ENCODE data around the gene TBC1D14.

- no peak for TF ChIP-seq CTCF (IDR thresholded peaks at IDR 0.05)
- no peak for TF ChIP-seq POLR2A (IDR thresholded peaks at IDR 0.05)
Observed at GRCh38 chr4:6932918-6933317, 23.3 kb downstream of the TBC1D14 start.
